HuH-7 (cell line): ENCODE measurements around the gene FAM185A.
"Not testable (repeated sequence)": the region's sequence is repeated elsewhere in the genome, so short reads cannot be mapped to it uniquely, and the experiment has no call there.

Experiments used
- DNase-seq: peaks from one replicate; pipeline ENCODE4 v3.0.0; 2011; ENCODE audit warnings: low spot score

The FAM185A gene

GRCh38 chr7:102778663-102779062, 29.9 kb downstream of the FAM185A start:
- DNase-seq = not testable (repeated sequence)

GRCh38 chr7:102780926-102781325, 32.1 kb downstream of the FAM185A start:
- not testable (repeated sequence) for DNase-seq

GRCh38 chr7:102788770-102789169, 40.0 kb downstream of the FAM185A start:
- not testable (repeated sequence) for DNase-seq

- not testable (repeated sequence) for DNase-seq
These were observed 41.7 kb downstream of the FAM185A start for GRCh38 chr7:102790364-102791100.

GRCh38 chr7:102791367-102791766, 42.6 kb downstream of the FAM185A start:
- DNase-seq = not testable (repeated sequence)

- not testable (repeated sequence) for DNase-seq
These were observed 43.0 kb downstream of the FAM185A start for GRCh38 chr7:102791831-102792230.

- DNase-seq = not testable (repeated sequence)
These were observed 45.8 kb downstream of the FAM185A start for GRCh38 chr7:102794567-102794966.

GRCh38 chr7:102795987-102796595, 47.3 kb downstream of the FAM185A start:
- not testable (repeated sequence) for DNase-seq

GRCh38 chr7:102806613-102807012, 57.8 kb downstream of the FAM185A start:
- no peak for DNase-seq

- DNase-seq = no peak
These were observed 62.1 kb downstream of the FAM185A start for GRCh38 chr7:102810916-102811315.

- DNase-seq = peak; percentile 45
These were observed 63.3 kb downstream of the FAM185A start for GRCh38 chr7:102811942-102812678.

- DNase-seq = no peak
These were observed 64.6 kb downstream of the FAM185A start for GRCh38 chr7:102813191-102814024.

GRCh38 chr7:102814025-102814471, 65.2 kb downstream of the FAM185A start:
- no peak for DNase-seq

GRCh38 chr7:102817616-102818573, 69.1 kb downstream of the FAM185A start:
- no peak for DNase-seq

- DNase-seq = no peak
These were observed 70.4 kb downstream of the FAM185A start for GRCh38 chr7:102819151-102819550.

- DNase-seq = no peak
These were observed 73.4 kb downstream of the FAM185A start for GRCh38 chr7:102821994-102822747.

GRCh38 chr7:102823390-102824119, 74.8 kb downstream of the FAM185A start:
- no peak for DNase-seq

- no peak for DNase-seq
These were observed 79.5 kb downstream of the FAM185A start for GRCh38 chr7:102828286-102828685.

GRCh38 chr7:102829075-102829474, 80.3 kb downstream of the FAM185A start:
- no peak for DNase-seq
